Hematopoietic multipotent progenitor cell treated with erythropoietin and hydrocortisone succinate and interleukin-3 and kit ligand, for 17 days (in vitro differentiated cells): ENCODE data around the gene CXCL11.
"Not testable (repeated sequence)": the region's sequence is repeated elsewhere in the genome, so short reads cannot be mapped to it uniquely, and the experiment has no call there.

Experiments used
- DNase-seq: peaks from one replicate; pipeline ENCODE4 v3.0.0-alpha.2; 2015; ENCODE audit warnings: low spot score

The CXCL11 gene

GRCh38 chr4:76042241-76042998, 6.5 kb upstream of the CXCL11 start:
- DNase-seq: not testable (repeated sequence)

GRCh38 chr4:76036855-76037254, 985 bp upstream of the CXCL11 start:
- DNase-seq: no peak

GRCh38 chr4:76035141-76035540, 729 bp downstream of the CXCL11 start:
- no peak for DNase-seq

- no peak for DNase-seq
Observed at GRCh38 chr4:76029300-76029699, 6.6 kb downstream of the CXCL11 start.

GRCh38 chr4:76028350-76028765, 7.5 kb downstream of the CXCL11 start:
- DNase-seq: no peak

- DNase-seq: no peak
Observed at GRCh38 chr4:76024065-76024464, 11.8 kb downstream of the CXCL11 start.

- DNase-seq: no peak
Observed at GRCh38 chr4:76023389-76023788, 12.5 kb downstream of the CXCL11 start, which contains the start of gene CXCL10. Gene CXCL10 (minus strand): TSS chr4:76023497. CDS start chr4:76023431, 66 bp downstream.

- DNase-seq: no peak
Observed at GRCh38 chr4:76022677-76023076, 13.2 kb downstream of the CXCL11 start.

GRCh38 chr4:76022031-76022430, 13.8 kb downstream of the CXCL11 start:
- DNase-seq: no peak

GRCh38 chr4:76017056-76017686, 18.7 kb downstream of the CXCL11 start:
- DNase-seq: no peak

- no peak for DNase-seq
Observed at GRCh38 chr4:76016393-76016792, 19.5 kb downstream of the CXCL11 start.

GRCh38 chr4:76013540-76013939, 22.3 kb downstream of the CXCL11 start:
- DNase-seq: no peak

GRCh38 chr4:76012388-76012801, 23.5 kb downstream of the CXCL11 start:
- no peak for DNase-seq

GRCh38 chr4:76011700-76012387, 24.0 kb downstream of the CXCL11 start:
- no peak for DNase-seq

- DNase-seq: no peak
Observed at GRCh38 chr4:76011018-76011670, 24.7 kb downstream of the CXCL11 start.

- no peak for DNase-seq
Observed at GRCh38 chr4:76010576-76010975, 25.3 kb downstream of the CXCL11 start.

GRCh38 chr4:76009311-76009710, 26.6 kb downstream of the CXCL11 start:
- DNase-seq: no peak

GRCh38 chr4:76007089-76007862, 28.6 kb downstream of the CXCL11 start, which contains the start of gene CXCL9:
Gene CXCL9 (minus strand): TSS chr4:76007509. CDS start chr4:76007449, 60 bp downstream.
- DNase-seq: no peak

- DNase-seq: no peak
Observed at GRCh38 chr4:76003620-76004019, 32.2 kb downstream of the CXCL11 start.

- no peak for DNase-seq
Observed at GRCh38 chr4:76003035-76003434, 32.8 kb downstream of the CXCL11 start.

GRCh38 chr4:76002176-76002575, 33.7 kb downstream of the CXCL11 start:
- no peak for DNase-seq

GRCh38 chr4:76001700-76002099, 34.2 kb downstream of the CXCL11 start:
- no peak for DNase-seq
